Endodermal cell (in vitro differentiated cells): ENCODE results near the gene GKAP1. TPM values are rescaled to one million over a fixed set of nuclear protein-coding genes. Genes with fewer than 3 reads are reported as not detected.

ENCODE experiments used
- DNase-seq: peaks from one replicate; pipeline ENCODE4 v3.0.0-alpha.2; 2017
- H3K27ac ChIP-seq: 2 replicates; pipeline ENCODE4 v1.5.1; 2013; ENCODE audit warnings: mild to moderate bottlenecking, low read depth, low read length, moderate library complexity
- H3K27me3 ChIP-seq: 2 replicates; pipeline ENCODE4 v1.6.1; 2013; ENCODE audit warnings: mild to moderate bottlenecking, low read length, moderate library complexity; ENCODE audit not compliant: insufficient read depth, control insufficient read depth, poor library complexity, severe bottlenecking
- H3K36me3 ChIP-seq: 2 replicates; pipeline ENCODE4 v1.7.0; 2013; ENCODE audit warnings: mild to moderate bottlenecking, low read length, moderate library complexity; ENCODE audit not compliant: control insufficient read depth, insufficient read depth
- H3K4me1 ChIP-seq: one replicate; pipeline ENCODE4 v1.7.0; 2013; ENCODE audit warnings: low read length; ENCODE audit not compliant: control insufficient read depth, insufficient read depth
- H3K4me3 ChIP-seq: 2 replicates; pipeline ENCODE4 v1.5.1; 2013; ENCODE audit warnings: mild to moderate bottlenecking, low read length, moderate library complexity
- H3K9ac ChIP-seq: 2 replicates; pipeline ENCODE4 v1.6.1; 2013; ENCODE audit warnings: mild to moderate bottlenecking, low read length, moderate library complexity; ENCODE audit not compliant: poor library complexity, severe bottlenecking; ENCODE audit errors: extremely low read depth
- H3K9me3 ChIP-seq: 2 replicates; pipeline ENCODE4 v1.6.1; 2013; ENCODE audit warnings: mild to moderate bottlenecking, low read length, moderate library complexity; ENCODE audit not compliant: control insufficient read depth
- H3K27ac Mint-ChIP-seq: 2 replicates; pipeline ENCODE4 v1.8.0; 2020; ENCODE audit warnings: mixed read lengths
- H3K27me3 Mint-ChIP-seq: 2 replicates; pipeline ENCODE4 v1.8.0; 2021; ENCODE audit warnings: mild to moderate bottlenecking, mixed read lengths; ENCODE audit not compliant: insufficient read depth
- H3K36me3 Mint-ChIP-seq: 2 replicates; pipeline ENCODE4 v1.8.0; 2020; ENCODE audit warnings: low read depth, mixed read lengths
- H3K4me1 Mint-ChIP-seq: 2 replicates; pipeline ENCODE4 v1.8.0; 2020; ENCODE audit warnings: mixed read lengths
- H3K4me3 Mint-ChIP-seq: 2 replicates; pipeline ENCODE4 v1.8.0; 2020; ENCODE audit warnings: mild to moderate bottlenecking, moderate library complexity, mixed read lengths
- H3K9me3 Mint-ChIP-seq: 2 replicates; pipeline ENCODE4 v1.8.0; 2020; ENCODE audit warnings: mild to moderate bottlenecking, mixed read lengths
- CTCF ChIP-seq: fragments of 200-600 bp; sonication (generic); conservative IDR thresholded peaks from 2 replicates; pipeline ENCODE4 v1.5.0; 2021; ENCODE audit warnings: antibody characterized with exemption, mild to moderate bottlenecking
- WGBS, 2 experiments: methylation state at CpG; one replicate each; pipeline versions ENCODE4 v1.1.5 to v1.1.7; 2013; ENCODE audit warnings: missing lambda C conversion rate in 2 of 2, mixed read lengths in 1 of 2; ENCODE audit not compliant: insufficient coverage in 1 of 2, insufficient read length in 1 of 2; 5-methylcytosine and 5-hydroxymethylcytosine counted together
- total RNA-seq, 2 donors: library from RNA; stranded (reverse); fragmentation: NEBNext Ultra II Directional in 1 of 2; extraction: Animal tissue kit (Norgen Biotek cat#: 25700) in 1 of 2; gene quantifications; 2 replicates in 1 of 2; 3 replicates in 1 of 2; pipeline ENCODE4 v1.2.1, GENCODE V29; 2021

GKAP1 gene
- total RNA-seq, 2 donors from 2014 or later = 8.5 to 13.5 TPM

- 85% methylated on average over 1 of the region's 1 CpG; no CpG with 5 or more reads in 1 of the 2 experiments for WGBS, 2 experiments
- H3K4me3 Mint-ChIP-seq = no peak overlapping the region
- H3K27me3 Mint-ChIP-seq = no peaks in the 10 kb centered on the region
- TF ChIP-seq CTCF = no peak
- Histone ChIP-seq H3K36me3 (peaks cover 27% of the 10 kb centered on the region), H3K9ac (no peak overlapping the region), H3K4me1 (no peaks in the 10 kb centered on the region), H3K9me3 (peaks cover 16% of the 10 kb centered on the region), H3K4me3 (peak overlapping the region; percentile 1), H3K27ac (no peak overlapping the region), H3K27me3 (no peaks in the 10 kb centered on the region)
- H3K4me1 Mint-ChIP-seq = peaks cover 17% of the 10 kb centered on the region
- H3K36me3 Mint-ChIP-seq = peaks cover 23% of the 10 kb centered on the region
- no peak for DNase-seq
- peaks cover 9% of the 10 kb centered on the region for H3K9me3 Mint-ChIP-seq
- H3K27ac Mint-ChIP-seq = no peak overlapping the region
Measured at GRCh38 chr9:83701286-83701685, 116.3 kb downstream of the GKAP1 start.

- Histone ChIP-seq H3K9ac (no peak overlapping the region), H3K4me1 (no peaks in the 10 kb centered on the region), H3K4me3 (no peak overlapping the region), H3K36me3 (peaks cover 16% of the 10 kb centered on the region), H3K27me3 (no peaks in the 10 kb centered on the region), H3K9me3 (peaks cover 4% of the 10 kb centered on the region), H3K27ac (no peak overlapping the region)
- no peak for TF ChIP-seq CTCF
- Mint-ChIP-seq H3K4me3 (no peak overlapping the region), H3K4me1 (peaks cover 8% of the 10 kb centered on the region), H3K36me3 (peaks cover 11% of the 10 kb centered on the region), H3K9me3 (no peaks in the 10 kb centered on the region), H3K27me3 (no peaks in the 10 kb centered on the region), H3K27ac (no peak overlapping the region)
- 92 to 93% methylated on average over 2 to 3 of the region's 3 CpGs for WGBS, 2 experiments
- DNase-seq = no peak
Measured at GRCh38 chr9:83699615-83700014, 118.0 kb downstream of the GKAP1 start.

- Mint-ChIP-seq H3K27me3 (no peaks in the 10 kb centered on the region), H3K4me3 (no peak overlapping the region), H3K4me1 (peaks cover 13% of the 10 kb centered on the region), H3K9me3 (no peaks in the 10 kb centered on the region), H3K27ac (peak overlapping the region; percentile 35), H3K36me3 (peaks cover 8% of the 10 kb centered on the region)
- 93 to 98% methylated on average over 4 of the region's 4 CpGs for WGBS, 2 experiments
- DNase-seq = no peak
- no peak overlapping the region for H3K4me3 ChIP-seq
- H3K27me3 ChIP-seq = no peaks in the 10 kb centered on the region
- no peaks in the 10 kb centered on the region for H3K9me3 ChIP-seq
- H3K4me1 ChIP-seq = no peaks in the 10 kb centered on the region
- H3K27ac ChIP-seq = no peak overlapping the region
- no peak overlapping the region for H3K9ac ChIP-seq
- H3K36me3 ChIP-seq = peaks cover 16% of the 10 kb centered on the region
- no peak for TF ChIP-seq CTCF
Measured at GRCh38 chr9:83698976-83699585, 118.5 kb downstream of the GKAP1 start.
